ENCODE data around the gene SPTSSB.

Gene SPTSSB

GRCh38 chr3:161343540-161343939 lies 27.8 kb downstream of the SPTSSB start:
- DNase-seq (ENCODE audit: insufficient read length, low spot score) (no peak), FAIRE-seq (no peak)

GRCh38 chr3:161342629-161343028 lies 28.7 kb downstream of the SPTSSB start:
- DNase-seq (ENCODE audit: insufficient read length, low spot score) (no peak), FAIRE-seq (no peak)

- FAIRE-seq, result no peak
These were observed 31.5 kb downstream of the SPTSSB start for GRCh38 chr3:161339517-161340500.

GRCh38 chr3:161337311-161337710 lies 34.0 kb downstream of the SPTSSB start:
- no peak for DNase-seq (ENCODE audit: insufficient read length, low spot score)
- FAIRE-seq, result no peak

More at GRCh38 chr3:161339517-161340500, 31.5 kb downstream of the SPTSSB start:
- no peak for DNase-seq (ENCODE audit: insufficient read length, low spot score)

- DNase-seq (ENCODE audit: insufficient read length, low spot score) (no peak), FAIRE-seq (no peak)
These were observed 34.7 kb downstream of the SPTSSB start for GRCh38 chr3:161336661-161337060.

- no peak for DNase-seq (ENCODE audit: insufficient read length, low spot score)
- no peak for FAIRE-seq
These were observed 37.6 kb downstream of the SPTSSB start for GRCh38 chr3:161333696-161334095.

- FAIRE-seq, result no peak
- DNase-seq (ENCODE audit: insufficient read length, low spot score), result no peak
These were observed 38.5 kb downstream of the SPTSSB start for GRCh38 chr3:161332792-161333191.

GRCh38 chr3:161325059-161325458 lies 46.3 kb downstream of the SPTSSB start:
- DNase-seq (ENCODE audit: insufficient read length, low spot score), result no peak
- FAIRE-seq, result no peak

- FAIRE-seq (no peak), DNase-seq (ENCODE audit: insufficient read length, low spot score) (no peak)
These were observed 47.2 kb downstream of the SPTSSB start for GRCh38 chr3:161323926-161324621.

- FAIRE-seq (no peak), DNase-seq (ENCODE audit: insufficient read length, low spot score) (no peak)
These were observed 48.3 kb downstream of the SPTSSB start for GRCh38 chr3:161322781-161323568.

GRCh38 chr3:161320837-161321236 lies 50.5 kb downstream of the SPTSSB start:
- no peak for FAIRE-seq

GRCh38 chr3:161319867-161320266 lies 51.5 kb downstream of the SPTSSB start:
- no peak for FAIRE-seq

More at GRCh38 chr3:161320837-161321236, 50.5 kb downstream of the SPTSSB start:
- DNase-seq (ENCODE audit: insufficient read length, low spot score), result no peak

GRCh38 chr3:161317077-161317476 lies 54.2 kb downstream of the SPTSSB start:
- FAIRE-seq, result no peak

More at GRCh38 chr3:161319867-161320266, 51.5 kb downstream of the SPTSSB start:
- no peak for DNase-seq (ENCODE audit: insufficient read length, low spot score)

GRCh38 chr3:161316006-161316689 lies 55.2 kb downstream of the SPTSSB start:
- no peak for DNase-seq (ENCODE audit: insufficient read length, low spot score)
- FAIRE-seq, result no peak

More at GRCh38 chr3:161317077-161317476, 54.2 kb downstream of the SPTSSB start:
- no peak for DNase-seq (ENCODE audit: insufficient read length, low spot score)

- DNase-seq (ENCODE audit: insufficient read length, low spot score) (no peak), FAIRE-seq (no peak)
These were observed 56.4 kb downstream of the SPTSSB start for GRCh38 chr3:161314836-161315395.

- peak; percentile 21 for DNase-seq (ENCODE audit: insufficient read length, low spot score)
- peak; percentile 87 for FAIRE-seq
These were observed 60.5 kb downstream of the SPTSSB start for GRCh38 chr3:161310649-161311423.

GRCh38 chr3:161305095-161305991 lies 66.0 kb downstream of the SPTSSB start:
- no peak for DNase-seq (ENCODE audit: insufficient read length, low spot score)
- FAIRE-seq, result no peak

- DNase-seq (ENCODE audit: insufficient read length, low spot score), result no peak
- FAIRE-seq, result no peak
These were observed 74.5 kb downstream of the SPTSSB start for GRCh38 chr3:161296814-161297213.
